Measurements from ENCODE around the gene ABCA4.

DNA sequence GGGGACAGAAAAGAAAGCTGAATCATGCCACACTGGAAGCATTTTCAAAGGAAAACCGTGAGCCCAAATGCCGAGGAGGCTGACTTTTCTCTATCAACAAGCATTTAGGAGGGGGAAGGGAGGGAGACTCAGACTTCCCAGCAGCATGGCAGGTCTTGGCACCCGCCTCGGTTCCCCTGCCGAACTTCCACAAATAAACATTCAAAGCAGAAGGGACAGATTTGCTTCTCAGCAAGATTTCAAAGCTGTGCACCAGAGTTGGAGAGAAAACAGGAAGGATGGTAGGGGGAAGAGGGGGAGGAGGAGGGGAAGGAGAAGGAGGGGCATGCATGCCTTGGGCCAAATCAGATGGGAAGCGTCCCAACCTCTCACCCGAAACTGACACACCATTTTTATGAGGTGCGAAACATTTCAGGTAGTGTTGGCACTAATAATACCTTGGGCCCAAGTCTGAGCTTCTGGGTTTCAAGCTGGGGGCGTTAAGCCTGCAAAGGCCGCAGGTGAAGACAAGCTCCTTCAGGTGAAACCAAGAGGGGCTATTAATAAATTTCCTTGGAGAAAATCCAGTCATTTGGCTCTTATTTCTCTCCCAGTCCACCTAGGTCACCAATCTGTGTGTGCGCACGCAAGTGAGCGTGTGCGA lies 26.4 kb downstream of the ABCA4 start:
- no peak for TF ChIP-seq EZH2 (IDR thresholded peaks at IDR 0.05; ENCODE audit: low read length, unreplicated experiment)
- TF ChIP-seq, protein P1, sequence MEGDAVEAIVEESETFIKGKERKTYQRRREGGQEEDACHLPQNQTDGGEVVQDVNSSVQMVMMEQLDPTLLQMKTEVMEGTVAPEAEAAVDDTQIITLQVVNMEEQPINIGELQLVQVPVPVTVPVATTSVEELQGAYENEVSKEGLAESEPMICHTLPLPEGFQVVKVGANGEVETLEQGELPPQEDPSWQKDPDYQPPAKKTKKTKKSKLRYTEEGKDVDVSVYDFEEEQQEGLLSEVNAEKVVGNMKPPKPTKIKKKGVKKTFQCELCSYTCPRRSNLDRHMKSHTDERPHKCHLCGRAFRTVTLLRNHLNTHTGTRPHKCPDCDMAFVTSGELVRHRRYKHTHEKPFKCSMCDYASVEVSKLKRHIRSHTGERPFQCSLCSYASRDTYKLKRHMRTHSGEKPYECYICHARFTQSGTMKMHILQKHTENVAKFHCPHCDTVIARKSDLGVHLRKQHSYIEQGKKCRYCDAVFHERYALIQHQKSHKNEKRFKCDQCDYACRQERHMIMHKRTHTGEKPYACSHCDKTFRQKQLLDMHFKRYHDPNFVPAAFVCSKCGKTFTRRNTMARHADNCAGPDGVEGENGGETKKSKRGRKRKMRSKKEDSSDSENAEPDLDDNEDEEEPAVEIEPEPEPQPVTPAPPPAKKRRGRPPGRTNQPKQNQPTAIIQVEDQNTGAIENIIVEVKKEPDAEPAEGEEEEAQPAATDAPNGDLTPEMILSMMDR (conservative IDR thresholded peaks at IDR 0.05; ENCODE audit: low read depth, low read length) = no peak
- TF ChIP-seq EZH2phosphoT487 (IDR thresholded peaks at IDR 0.05; ENCODE audit: borderline replicate concordance, low read length) = no peak
